Thyroid gland (tissue), 4 donors: ENCODE measurements around the gene NFATC2. TPM values are rescaled to one million over a fixed set of nuclear protein-coding genes. Genes with fewer than 3 reads are reported as not detected.

Experiments used
- DNase-seq, 2 donors: peaks; one replicate each; pipeline ENCODE4 v3.0.0-alpha.2; 2019
- H3K27ac ChIP-seq, 3 donors: fragments of 200-600 bp; sonication (generic); 1 replicate in 2 of 3; 2 replicates in 1 of 3; pipeline ENCODE4 v1.5.1; 2016 to 2019; ENCODE audit warnings: mild to moderate bottlenecking in 1 of 3, moderate library complexity in 1 of 3
- H3K27me3 ChIP-seq: fragments of 200-600 bp; sonication (generic); one replicate; pipeline ENCODE4 v1.5.1; 2019
- H3K36me3 ChIP-seq, 2 donors: fragments of 200-600 bp; sonication (generic); one replicate each; pipeline ENCODE4 v1.5.1; 2016 to 2019
- H3K4me1 ChIP-seq, 2 donors: fragments of 200-600 bp; sonication (generic); one replicate each; pipeline ENCODE4 v1.5.1; 2017 to 2019
- H3K4me3 ChIP-seq, 3 donors: fragments of 200-600 bp; sonication (generic); replicated peaks in 1 of 3; 1 replicate in 2 of 3; 2 replicates in 1 of 3; pipeline ENCODE4 v1.5.1; 2016; ENCODE audit warnings: mild to moderate bottlenecking in 1 of 3
- H3K9me3 ChIP-seq: fragments of 200-600 bp; sonication (generic); one replicate; pipeline ENCODE4 v1.5.1; 2017
- CTCF ChIP-seq, 6 experiments: fragments of 200-600 bp in 3 of 6; fragments of 450-650 bp in 3 of 6; sonication (generic) in 3 of 6; IDR thresholded peaks; one replicate each; pipeline ENCODE4 v1.5.1; 2016 to 2019; ENCODE audit warnings: antibody characterized with exemption in 6 of 6, mild to moderate bottlenecking in 2 of 6, inconsistent platforms in 1 of 6, moderate library complexity in 1 of 6
- POLR2A ChIP-seq, 2 donors: fragments of 450-650 bp; IDR thresholded peaks; one replicate each; pipeline ENCODE4 v1.6.1; 2017; ENCODE audit warnings: antibody characterized with exemption in 2 of 2, mild to moderate bottlenecking in 2 of 2, moderate library complexity in 1 of 2
- WGBS, 2 donors: methylation state at CpG; one replicate each; pipeline ENCODE4 v1.1.5; 2017; 5-methylcytosine and 5-hydroxymethylcytosine counted together
- intact Hi-C: fragments of 100-400 bp; cut with DNase I; formaldehyde crosslinking; loops from one replicate; pipeline ENCODE4 v1.15.1; 2023
- total RNA-seq, 4 donors: library from RNA; depleted of rRNA; stranded (reverse); fragments of >200 nt; gene quantifications; one replicate each; pipeline ENCODE4 v1.2.3, GENCODE V29; 2016

The NFATC2 gene
- total RNA-seq, 4 donors from 2014 or later, result 7.5 to 12.6 (median 8.5) TPM

- no peak for DNase-seq
- Histone ChIP-seq H3K9me3 (no peaks in the 10 kb centered on the region), H3K27me3 (no peaks in the 10 kb centered on the region), H3K27ac (no peak overlapping the region), H3K4me3 (no peak overlapping the region), H3K4me1 (peaks cover 0 to 9% of the 10 kb centered on the region in 2 donors), H3K36me3 (no peaks in the 10 kb centered on the region)
- WGBS, 2 donors, result 94 to 97% methylated on average over 52 to 64 of the region's 64 CpGs
- TF ChIP-seq POLR2A (IDR thresholded peaks at IDR 0.05) (no peak), CTCF (IDR thresholded peaks at IDR 0.05) (no peak)
- intact Hi-C loops, result no loop called here
These were observed 19.1 kb downstream of the NFATC2 start for GRCh38 chr20:51523276-51524013.

GRCh38 chr20:51522207-51522606 lies 20.3 kb downstream of the NFATC2 start:
- intact Hi-C loops, result no loop called here
- no peak for TF ChIP-seq CTCF (IDR thresholded peaks at IDR 0.05)
- no peak for TF ChIP-seq POLR2A (IDR thresholded peaks at IDR 0.05)
- no peak for DNase-seq
- 93 to 96% methylated on average over 9 of the region's 9 CpGs for WGBS, 2 donors
- H3K27me3 ChIP-seq, result no peaks in the 10 kb centered on the region
- H3K9me3 ChIP-seq, result no peaks in the 10 kb centered on the region
- H3K36me3 ChIP-seq, result no peaks in the 10 kb centered on the region
- H3K4me1 ChIP-seq, result peaks cover 0 to 9% of the 10 kb centered on the region in 2 donors
- no peak overlapping the region for H3K27ac ChIP-seq
- H3K4me3 ChIP-seq, result no peak overlapping the region

- Histone ChIP-seq H3K9me3 (no peaks in the 10 kb centered on the region), H3K4me1 (peaks cover 0 to 3% of the 10 kb centered on the region in 2 donors), H3K27me3 (no peaks in the 10 kb centered on the region), H3K4me3 (no peak overlapping the region), H3K36me3 (peaks cover 0 to 8% of the 10 kb centered on the region in 2 donors), H3K27ac (no peak overlapping the region)
- WGBS, 2 donors, result 95 to 97% methylated on average over 2 of the region's 2 CpGs
- intact Hi-C loops, result no loop called here
- DNase-seq, result no peak
- TF ChIP-seq POLR2A (IDR thresholded peaks at IDR 0.05) (no peak), CTCF (IDR thresholded peaks at IDR 0.05) (no peak)
These were observed 24.7 kb downstream of the NFATC2 start for GRCh38 chr20:51517839-51518238.

GRCh38 chr20:51516855-51517254 lies 25.7 kb downstream of the NFATC2 start:
- WGBS, 2 donors, result 96 to 97% methylated on average over 7 of the region's 7 CpGs
- intact Hi-C loops, result no loop called here
- H3K36me3 ChIP-seq, result peaks cover 0 to 8% of the 10 kb centered on the region in 2 donors
- H3K4me3 ChIP-seq, result no peak overlapping the region
- H3K9me3 ChIP-seq, result no peaks in the 10 kb centered on the region
- peaks cover 0 to 7% of the 10 kb centered on the region in 2 donors for H3K4me1 ChIP-seq
- no peak for DNase-seq
- H3K27ac ChIP-seq, result no peak overlapping the region
- TF ChIP-seq CTCF (IDR thresholded peaks at IDR 0.05), result no peak
- no peak for TF ChIP-seq POLR2A (IDR thresholded peaks at IDR 0.05)
- no peaks in the 10 kb centered on the region for H3K27me3 ChIP-seq

GRCh38 chr20:51514836-51515235 lies 27.7 kb downstream of the NFATC2 start:
- intact Hi-C loops, result no loop called here
- no peaks in the 10 kb centered on the region for H3K9me3 ChIP-seq
- H3K27me3 ChIP-seq, result no peaks in the 10 kb centered on the region
- DNase-seq, result no peak
- peaks cover 0 to 7% of the 10 kb centered on the region in 2 donors for H3K4me1 ChIP-seq
- H3K36me3 ChIP-seq, result peaks cover 0 to 8% of the 10 kb centered on the region in 2 donors
- H3K27ac ChIP-seq, result no peak overlapping the region
- no peak overlapping the region for H3K4me3 ChIP-seq
- 93% methylated on average over 7 of the region's 7 CpGs for WGBS, 2 donors
- no peak for TF ChIP-seq CTCF (IDR thresholded peaks at IDR 0.05)
- no peak for TF ChIP-seq POLR2A (IDR thresholded peaks at IDR 0.05)
